Measurements from ENCODE around the gene DALRD3. TPM values are rescaled to one million over a fixed set of nuclear protein-coding genes. Genes with fewer than 3 reads are reported as not detected.

DALRD3 gene
- total and polyA plus RNA-seq, 8 donors: 19.5 to 57.2 (median 26.2) TPM

DNA sequence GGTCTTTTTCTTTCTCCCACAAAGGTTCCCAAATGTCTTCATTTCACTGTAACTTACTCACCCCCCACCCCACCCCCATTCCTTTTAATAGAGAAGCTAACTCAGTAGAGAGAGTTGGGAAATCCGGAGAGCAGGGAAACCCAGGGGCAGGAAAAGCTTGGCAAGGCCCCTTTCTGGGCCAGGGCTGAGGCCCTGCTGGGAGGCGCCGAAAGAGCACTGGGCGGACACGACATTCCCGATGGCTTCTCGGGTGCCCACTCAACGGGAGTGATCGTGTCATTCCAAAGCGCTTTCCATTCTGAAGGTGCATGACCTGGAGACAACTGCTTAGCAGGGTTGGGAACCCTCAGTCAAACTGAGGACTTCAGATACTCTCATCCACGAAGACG is 1.6 kb upstream of the DALRD3 start:
- TF ChIP-seq, protein P1, sequence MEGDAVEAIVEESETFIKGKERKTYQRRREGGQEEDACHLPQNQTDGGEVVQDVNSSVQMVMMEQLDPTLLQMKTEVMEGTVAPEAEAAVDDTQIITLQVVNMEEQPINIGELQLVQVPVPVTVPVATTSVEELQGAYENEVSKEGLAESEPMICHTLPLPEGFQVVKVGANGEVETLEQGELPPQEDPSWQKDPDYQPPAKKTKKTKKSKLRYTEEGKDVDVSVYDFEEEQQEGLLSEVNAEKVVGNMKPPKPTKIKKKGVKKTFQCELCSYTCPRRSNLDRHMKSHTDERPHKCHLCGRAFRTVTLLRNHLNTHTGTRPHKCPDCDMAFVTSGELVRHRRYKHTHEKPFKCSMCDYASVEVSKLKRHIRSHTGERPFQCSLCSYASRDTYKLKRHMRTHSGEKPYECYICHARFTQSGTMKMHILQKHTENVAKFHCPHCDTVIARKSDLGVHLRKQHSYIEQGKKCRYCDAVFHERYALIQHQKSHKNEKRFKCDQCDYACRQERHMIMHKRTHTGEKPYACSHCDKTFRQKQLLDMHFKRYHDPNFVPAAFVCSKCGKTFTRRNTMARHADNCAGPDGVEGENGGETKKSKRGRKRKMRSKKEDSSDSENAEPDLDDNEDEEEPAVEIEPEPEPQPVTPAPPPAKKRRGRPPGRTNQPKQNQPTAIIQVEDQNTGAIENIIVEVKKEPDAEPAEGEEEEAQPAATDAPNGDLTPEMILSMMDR (IDR thresholded peaks at IDR 0.05): no peak
- Histone ChIP-seq H3K36me3 (peaks cover 0 to 28% (median 10%) of the 10 kb centered on the region in 3 donors), H3K4me1 (peaks cover 3 to 28% (median 7%) of the 10 kb centered on the region in 3 donors), H3K27ac (peak overlapping the region; percentile 94 to 100 (median 99)), H3K9me3 (no peaks in the 10 kb centered on the region), H3K27me3 (no peaks in the 10 kb centered on the region), H3K4me3 (peak overlapping the region in 3 of 4 donors; percentile 88 to 95 (median 95))
- intact Hi-C loops (cut with DNase I): loop anchor here in 1 of 3 donors (10.0 kb wide), 1 partner anchor 75 kb away; the partner anchor contains the start of gene QRICH1
- FAIRE-seq: no peak
- no peak for ATAC-seq
- peak in 1 of 6 donors; percentile 28 for DNase-seq
- 20 to 29% methylated on average over 12 of the region's 12 CpGs for WGBS, 2 donors

DNA sequence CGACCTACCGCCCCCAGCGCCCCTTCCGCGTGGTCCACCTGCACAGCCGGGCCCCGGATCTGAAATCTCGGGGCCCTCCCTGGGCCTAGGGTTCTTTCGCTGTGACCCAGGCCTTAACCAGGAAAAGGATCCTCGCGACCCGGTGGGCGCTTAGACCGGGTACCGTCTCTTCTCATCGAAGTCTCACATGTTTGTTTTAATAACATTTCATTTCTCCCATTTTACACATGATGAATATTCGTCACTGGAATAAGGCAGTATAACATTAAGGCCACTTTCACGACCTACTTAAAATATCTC is 277 bp upstream of the DALRD3 start:
- no peak for ATAC-seq
- intact Hi-C loops (cut with DNase I): no loop called here
- no peaks in the 10 kb centered on the region for H3K27me3 ChIP-seq
- 1 to 2% methylated on average over 18 of the region's 18 CpGs for WGBS, 2 donors
- peak overlapping the region; percentile 51 to 82 (median 69) for H3K4me3 ChIP-seq
- H3K4me1 ChIP-seq: peaks cover 3 to 28% (median 7%) of the 10 kb centered on the region in 3 donors
- no peak for FAIRE-seq
- TF ChIP-seq, protein P1 (IDR thresholded peaks at IDR 0.05): no peak
- peak overlapping the region; percentile 53 to 86 (median 68) for H3K27ac ChIP-seq
- no peak for DNase-seq
- H3K9me3 ChIP-seq: no peaks in the 10 kb centered on the region
- peaks cover 0 to 21% (median 11%) of the 10 kb centered on the region in 3 donors for H3K36me3 ChIP-seq

DNA sequence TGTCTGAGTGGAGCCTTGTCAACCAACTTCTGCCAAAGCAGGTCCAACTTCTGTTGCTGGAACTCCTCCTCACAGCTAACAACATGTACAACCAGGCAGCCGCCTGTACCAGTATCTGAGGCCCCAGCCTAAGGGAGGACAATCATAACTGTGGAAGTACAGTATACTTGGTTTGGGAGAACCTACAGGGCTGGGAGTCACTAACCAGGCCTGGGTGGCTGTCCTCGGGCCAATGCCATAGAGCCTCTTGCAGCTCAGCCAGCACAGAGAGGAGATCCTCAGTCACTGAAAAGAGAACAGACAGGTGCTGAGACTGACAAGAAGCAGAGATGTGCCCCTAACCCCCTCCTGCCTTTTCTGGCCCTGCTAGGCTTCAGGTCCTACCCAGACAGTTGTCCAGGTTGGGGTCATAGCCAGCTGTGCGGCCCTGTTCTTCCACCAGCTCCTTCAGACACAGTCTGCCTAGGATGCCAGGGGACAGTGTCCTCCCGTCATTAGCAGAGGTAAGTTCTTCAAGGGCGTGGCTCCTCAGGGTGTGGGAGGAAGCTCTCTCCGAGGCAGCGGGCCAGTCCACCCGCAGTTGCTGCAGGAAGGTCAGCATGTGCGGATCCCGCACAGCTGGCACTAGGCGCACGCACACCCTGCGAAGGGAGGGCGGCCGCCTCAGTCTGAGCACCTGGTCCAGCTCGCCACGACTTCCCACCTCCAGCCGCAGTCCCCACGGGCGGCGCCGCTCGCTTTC is 980 bp downstream of the DALRD3 start:
- 5% methylated on average over 22 to 23 of the region's 23 CpGs for WGBS, 2 donors
- DNase-seq (peak in 1 of 6 donors; percentile 60), ATAC-seq (no peak), FAIRE-seq (no peak)
- TF ChIP-seq, protein P1 (IDR thresholded peaks at IDR 0.05): no peak
- Histone ChIP-seq H3K4me1 (peaks cover 7 to 19% (median 8%) of the 10 kb centered on the region in 3 donors), H3K4me3 (peak overlapping the region; percentile 51 to 82 (median 69)), H3K27me3 (no peaks in the 10 kb centered on the region), H3K9me3 (no peaks in the 10 kb centered on the region), H3K27ac (peak overlapping the region; percentile 53 to 86 (median 68)), H3K36me3 (peaks cover 0 to 20% (median 11%) of the 10 kb centered on the region in 3 donors)
- intact Hi-C loops (cut with DNase I): no loop called here

DNA sequence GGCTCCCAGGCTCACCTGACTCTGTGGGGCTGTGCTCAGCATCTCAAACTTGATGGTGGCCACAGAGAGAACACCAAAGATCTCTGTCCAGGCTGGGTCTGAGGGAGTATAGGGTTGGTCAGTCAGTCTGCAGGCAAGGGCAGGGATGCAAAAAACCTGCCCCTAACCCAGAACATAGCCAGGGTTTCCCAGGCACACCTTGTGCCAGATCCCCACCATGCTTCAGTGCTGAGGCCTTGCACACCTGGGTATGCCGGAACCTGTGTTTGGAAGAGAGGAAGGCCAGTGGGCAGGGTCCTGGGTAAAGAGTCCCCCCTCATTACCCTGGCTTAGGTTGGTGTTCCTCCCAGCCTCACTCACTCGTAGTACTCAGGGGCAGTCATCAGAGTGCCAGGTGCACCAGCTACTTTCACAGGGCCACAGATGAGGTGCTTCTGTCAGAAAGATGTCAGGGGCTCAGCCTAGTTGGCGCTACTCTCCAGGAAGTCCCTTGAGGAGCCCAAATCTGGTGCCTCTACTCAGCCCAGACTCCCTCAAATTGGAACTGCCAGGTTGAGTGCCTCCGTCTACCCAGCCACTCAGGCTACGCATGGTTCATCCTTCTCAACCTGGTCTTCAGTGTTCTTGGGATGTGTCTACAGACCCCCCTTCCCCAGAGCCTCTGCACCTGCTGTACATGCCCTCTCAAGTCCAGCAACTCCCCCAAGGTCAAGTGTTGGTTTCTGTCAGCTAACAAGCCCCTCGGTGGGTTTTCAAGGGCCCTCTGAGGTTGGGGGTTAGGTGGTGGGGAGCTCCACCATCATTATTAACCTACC is 1.8 kb downstream of the DALRD3 start:
- 79 to 82% methylated on average over 6 of the region's 6 CpGs for WGBS, 2 donors
- Histone ChIP-seq H3K27ac (no peak overlapping the region), H3K4me1 (peaks cover 7 to 25% (median 16%) of the 10 kb centered on the region in 3 donors), H3K9me3 (no peaks in the 10 kb centered on the region), H3K36me3 (peaks cover 0 to 20% (median 11%) of the 10 kb centered on the region in 3 donors), H3K4me3 (no peak overlapping the region), H3K27me3 (no peaks in the 10 kb centered on the region)
- ATAC-seq (no peak), DNase-seq (peak in 1 of 6 donors; percentile 25), FAIRE-seq (no peak)
- intact Hi-C loops (cut with DNase I): no loop called here
- TF ChIP-seq, protein P1 (IDR thresholded peaks at IDR 0.05): no peak
